Natural killer cell (primary cell): ENCODE data around the gene CCR2. TPM values are rescaled to one million over a fixed set of nuclear protein-coding genes. Genes with fewer than 3 reads are reported as not detected.
A peak's percentile ranks its signal among the peaks of the same experiment; 100 is the strongest.

Experiments
- ATAC-seq, 3 donors: fragments of 150-1000 bp in 2 of 3; fragments of 200-7000 bp in 1 of 3; cut with Tn5 transposase; 1 replicate in 1 of 3; 2 replicates in 2 of 3; pipeline ENCODE4 v1.10.0; 2021; ENCODE audit warnings: mild to moderate bottlenecking in 2 of 3, moderate library complexity in 2 of 3
- DNase-seq, 2 donors: peaks; one replicate each; pipeline versions ENCODE4 v3.0.0 to v3.0.0-alpha.2; 2013 to 2021; ENCODE audit warnings: mixed read lengths in 1 of 2
- H3K27ac ChIP-seq: one replicate; pipeline ENCODE4 v1.5.1; 2013; ENCODE audit warnings: mild to moderate bottlenecking, low read length
- H3K27me3 ChIP-seq: one replicate; pipeline ENCODE4 v1.6.1; 2013; ENCODE audit warnings: low read length; ENCODE audit not compliant: control insufficient read depth, insufficient read depth
- H3K36me3 ChIP-seq: one replicate; pipeline ENCODE4 v1.6.1; 2013; ENCODE audit warnings: low read length; ENCODE audit not compliant: control insufficient read depth, insufficient read depth
- H3K4me1 ChIP-seq: one replicate; pipeline ENCODE4 v1.6.1; 2013; ENCODE audit warnings: low read length; ENCODE audit not compliant: control insufficient read depth, insufficient read depth
- H3K4me3 ChIP-seq: one replicate; pipeline ENCODE4 v1.5.1; 2013; ENCODE audit warnings: low read length
- H3K9me3 ChIP-seq: one replicate; pipeline ENCODE4 v1.6.1; 2013; ENCODE audit warnings: low read length; ENCODE audit not compliant: control insufficient read depth, insufficient read depth
- H3K27ac Mint-ChIP-seq, 2 donors: one replicate each; pipeline ENCODE4 v1.8.0; 2022; ENCODE audit warnings: mild to moderate bottlenecking in 2 of 2, mixed read lengths in 2 of 2, moderate library complexity in 1 of 2
- H3K27me3 Mint-ChIP-seq, 2 donors: one replicate each; pipeline ENCODE4 v1.8.0; 2022; ENCODE audit warnings: low read depth in 2 of 2, mixed read lengths in 2 of 2
- H3K36me3 Mint-ChIP-seq: one replicate; pipeline ENCODE4 v1.8.0; 2022; ENCODE audit warnings: mixed read lengths
- H3K4me1 Mint-ChIP-seq, 2 donors: one replicate each; pipeline ENCODE4 v1.8.0; 2022; ENCODE audit warnings: mixed read lengths in 2 of 2
- H3K4me3 Mint-ChIP-seq: one replicate; pipeline ENCODE4 v1.8.0; 2022; ENCODE audit warnings: mild to moderate bottlenecking, moderate library complexity, mixed read lengths
- H3K9me3 Mint-ChIP-seq, 2 donors: one replicate each; pipeline ENCODE4 v1.8.0; 2022; ENCODE audit warnings: mixed read lengths in 2 of 2
- WGBS: methylation state at CpG from one replicate; pipeline ENCODE4 v1.1.7; 2013; ENCODE audit warnings: missing lambda C conversion rate; ENCODE audit not compliant: insufficient coverage; 5-methylcytosine and 5-hydroxymethylcytosine counted together
- intact Hi-C: fragments of 100-400 bp; cut with micrococcal nuclease; formaldehyde crosslinking; loops from one replicate; pipeline ENCODE4 v1.14.2; 2022
- total RNA-seq, 4 donors: library from RNA; stranded (reverse); fragments of 120-200 nt in 1 of 4; gene quantifications; one replicate each; pipeline versions ENCODE4 v1.2.3 to v1.2.4, GENCODE V29; 2013 to 2022
- TF ChIP-seq, protein P1 (sequence below): fragments of 200-600 bp; IDR thresholded peaks from one replicate; pipeline ENCODE4 v1.8.0; 2022; ENCODE audit warnings: antibody characterized with exemption

CCR2 gene
- total RNA-seq, 3 donors from 2014 or later (not counting 1 experiment from before 2014, with no cell fraction given) = 0.21 to 9.8 (median 1.7) TPM

GRCh38 chr3:46408853-46409252, 54.9 kb downstream of the CCR2 start:
- Mint-ChIP-seq H3K9me3 (no peaks in the 10 kb centered on the region), H3K27ac (no peak overlapping the region), H3K27me3 (no peaks in the 10 kb centered on the region), H3K4me1 (peaks cover 9 to 30% of the 10 kb centered on the region in 2 donors), H3K36me3 (no peaks in the 10 kb centered on the region), H3K4me3 (peak overlapping the region; percentile 21)
- intact Hi-C loops = no loop called here
- TF ChIP-seq, protein P1, sequence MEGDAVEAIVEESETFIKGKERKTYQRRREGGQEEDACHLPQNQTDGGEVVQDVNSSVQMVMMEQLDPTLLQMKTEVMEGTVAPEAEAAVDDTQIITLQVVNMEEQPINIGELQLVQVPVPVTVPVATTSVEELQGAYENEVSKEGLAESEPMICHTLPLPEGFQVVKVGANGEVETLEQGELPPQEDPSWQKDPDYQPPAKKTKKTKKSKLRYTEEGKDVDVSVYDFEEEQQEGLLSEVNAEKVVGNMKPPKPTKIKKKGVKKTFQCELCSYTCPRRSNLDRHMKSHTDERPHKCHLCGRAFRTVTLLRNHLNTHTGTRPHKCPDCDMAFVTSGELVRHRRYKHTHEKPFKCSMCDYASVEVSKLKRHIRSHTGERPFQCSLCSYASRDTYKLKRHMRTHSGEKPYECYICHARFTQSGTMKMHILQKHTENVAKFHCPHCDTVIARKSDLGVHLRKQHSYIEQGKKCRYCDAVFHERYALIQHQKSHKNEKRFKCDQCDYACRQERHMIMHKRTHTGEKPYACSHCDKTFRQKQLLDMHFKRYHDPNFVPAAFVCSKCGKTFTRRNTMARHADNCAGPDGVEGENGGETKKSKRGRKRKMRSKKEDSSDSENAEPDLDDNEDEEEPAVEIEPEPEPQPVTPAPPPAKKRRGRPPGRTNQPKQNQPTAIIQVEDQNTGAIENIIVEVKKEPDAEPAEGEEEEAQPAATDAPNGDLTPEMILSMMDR = no peak
- H3K4me3 ChIP-seq = no peak overlapping the region
- H3K27ac ChIP-seq = no peak overlapping the region
- no peaks in the 10 kb centered on the region for H3K27me3 ChIP-seq
- 97% methylated on average over 7 of the region's 7 CpGs for WGBS
- H3K9me3 ChIP-seq = no peaks in the 10 kb centered on the region
- ATAC-seq (no peak), DNase-seq (no peak)
- peaks cover 34% of the 10 kb centered on the region for H3K4me1 ChIP-seq
- no peaks in the 10 kb centered on the region for H3K36me3 ChIP-seq

- Mint-ChIP-seq H3K9me3 (no peaks in the 10 kb centered on the region), H3K36me3 (no peaks in the 10 kb centered on the region), H3K27me3 (no peaks in the 10 kb centered on the region), H3K4me3 (no peak overlapping the region), H3K4me1 (peaks cover 9 to 30% of the 10 kb centered on the region in 2 donors), H3K27ac (no peak overlapping the region)
- Histone ChIP-seq H3K27me3 (no peaks in the 10 kb centered on the region), H3K27ac (no peak overlapping the region), H3K9me3 (no peaks in the 10 kb centered on the region), H3K36me3 (no peaks in the 10 kb centered on the region), H3K4me3 (no peak overlapping the region), H3K4me1 (peaks cover 34% of the 10 kb centered on the region)
- ATAC-seq = no peak
- intact Hi-C loops = no loop called here
- WGBS = 74% methylated on average over 8 of the region's 9 CpGs
- DNase-seq = no peak
- TF ChIP-seq, protein P1 = no peak
These were observed 56.0 kb downstream of the CCR2 start for GRCh38 chr3:46409739-46410489.

Other genes with a start within 250 kb of the CCR2 start
- gene CCR1, start 145.8 kb upstream of the CCR2 start, total RNA-seq = 10 to 100 TPM in 1 of 3 donors, 1 to 10 TPM in 2; 2.1 to 26.0 (median 3.8) TPM
- 10 to 100 TPM in 1 of 3 donors, 1 to 10 TPM in 1, not detected in 1; 1.5 to 36.7 TPM for gene CCR3, start 111.7 kb upstream of the CCR2 start, total RNA-seq
- gene CCR5, start 16.8 kb downstream of the CCR2 start, total RNA-seq = 1 to 10 TPM in 2 of 3 donors, under 1 TPM in 1; 0.59 to 7.6 (median 1.0) TPM
- 1 to 10 TPM; 3.0 to 4.6 (median 3.8) TPM for gene CCRL2, start 53.1 kb downstream of the CCR2 start, total RNA-seq
- 1 to 10 TPM in 2 of 3 donors, not detected in 1; 1.0 to 1.1 TPM for gene LTF, start 110.8 kb downstream of the CCR2 start, total RNA-seq
- not detected for gene RTP3, start 143.9 kb downstream of the CCR2 start, total RNA-seq
- under 1 TPM in 1 of 3 donors, not detected in 2; 0.18 TPM for gene LRRC2, start 212.2 kb downstream of the CCR2 start, total RNA-seq